C4-2B (cell line): ENCODE data around the gene EPHA6.

Source experiments
- ZFX ChIP-seq: fragments of 450-650 bp; IDR thresholded peaks from 2 replicates; pipeline ENCODE4 v1.6.1; 2017
- TF ChIP-seq, protein P1 (sequence below): fragments of 450-650 bp; conservative IDR thresholded peaks from 2 replicates; pipeline ENCODE4 v1.5.1; 2017; ENCODE audit warnings: mild to moderate bottlenecking

GRCh38 chr3:97264180-97264579, 449.8 kb downstream of the EPHA6 start:
- TF ChIP-seq, protein P1, sequence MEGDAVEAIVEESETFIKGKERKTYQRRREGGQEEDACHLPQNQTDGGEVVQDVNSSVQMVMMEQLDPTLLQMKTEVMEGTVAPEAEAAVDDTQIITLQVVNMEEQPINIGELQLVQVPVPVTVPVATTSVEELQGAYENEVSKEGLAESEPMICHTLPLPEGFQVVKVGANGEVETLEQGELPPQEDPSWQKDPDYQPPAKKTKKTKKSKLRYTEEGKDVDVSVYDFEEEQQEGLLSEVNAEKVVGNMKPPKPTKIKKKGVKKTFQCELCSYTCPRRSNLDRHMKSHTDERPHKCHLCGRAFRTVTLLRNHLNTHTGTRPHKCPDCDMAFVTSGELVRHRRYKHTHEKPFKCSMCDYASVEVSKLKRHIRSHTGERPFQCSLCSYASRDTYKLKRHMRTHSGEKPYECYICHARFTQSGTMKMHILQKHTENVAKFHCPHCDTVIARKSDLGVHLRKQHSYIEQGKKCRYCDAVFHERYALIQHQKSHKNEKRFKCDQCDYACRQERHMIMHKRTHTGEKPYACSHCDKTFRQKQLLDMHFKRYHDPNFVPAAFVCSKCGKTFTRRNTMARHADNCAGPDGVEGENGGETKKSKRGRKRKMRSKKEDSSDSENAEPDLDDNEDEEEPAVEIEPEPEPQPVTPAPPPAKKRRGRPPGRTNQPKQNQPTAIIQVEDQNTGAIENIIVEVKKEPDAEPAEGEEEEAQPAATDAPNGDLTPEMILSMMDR: no peak
- no peak for TF ChIP-seq ZFX
